Measurements from ENCODE around the gene ADAM23. TPM values are rescaled to one million over a fixed set of nuclear protein-coding genes. Genes with fewer than 3 reads are reported as not detected.
A peak's percentile ranks its signal among the peaks of the same experiment; 100 is the strongest.

The ADAM23 gene
- total and polyA plus RNA-seq, 2 experiments from 2014 or later: 11.8 to 15.9 TPM

DNA sequence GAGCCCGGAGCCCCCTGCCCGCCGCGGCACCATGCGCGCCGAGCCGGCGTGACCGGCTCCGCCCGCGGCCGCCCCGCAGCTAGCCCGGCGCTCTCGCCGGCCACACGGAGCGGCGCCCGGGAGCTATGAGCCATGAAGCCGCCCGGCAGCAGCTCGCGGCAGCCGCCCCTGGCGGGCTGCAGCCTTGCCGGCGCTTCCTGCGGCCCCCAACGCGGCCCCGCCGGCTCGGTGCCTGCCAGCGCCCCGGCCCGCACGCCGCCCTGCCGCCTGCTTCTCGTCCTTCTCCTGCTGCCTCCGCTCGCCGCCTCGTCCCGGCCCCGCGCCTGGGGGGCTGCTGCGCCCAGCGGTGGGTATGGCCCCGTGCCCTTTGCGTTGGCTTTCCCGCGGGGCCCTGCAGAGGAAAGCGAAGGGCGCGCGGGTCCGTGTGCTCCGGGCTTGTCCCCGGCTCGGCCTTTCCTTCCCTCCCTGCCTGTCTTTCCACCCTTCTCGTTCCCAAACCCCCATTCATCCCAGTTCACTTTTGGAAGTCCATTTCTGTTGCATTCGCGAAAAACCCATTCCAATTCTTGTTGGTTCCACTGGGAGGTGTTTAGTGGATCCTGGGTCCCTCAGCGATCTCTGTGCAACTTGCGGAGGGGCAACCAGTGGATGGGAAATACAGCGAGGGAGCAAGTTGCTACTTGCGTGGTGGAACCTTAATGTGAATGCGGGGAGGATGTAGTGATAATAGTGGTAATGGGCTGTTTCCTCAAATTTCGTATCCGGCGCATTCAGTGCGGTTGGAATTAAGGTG, 599 bp downstream of the ADAM23 start:
- Histone ChIP-seq H4K20me1 (replicated peaks; ENCODE audit: insufficient read depth) (peaks cover 3% of the 10 kb centered on the region; the same call in 1 of the 2 replicates), H3K4me2 (peak overlapping the region; percentile 99), H3K27ac (ENCODE audit: low read depth) (no peak overlapping the region), H3K27me3 (ENCODE audit: insufficient read depth) (peaks cover 25% of the 10 kb centered on the region), H3K79me2 (replicated peaks; ENCODE audit: insufficient read depth) (0 out of 2 replicates have a peak, but pooled peaks cover 8% of the 10 kb centered on the region), H3K4me3 (peak overlapping the region; percentile 96), H3K9me2 (ENCODE audit: insufficient read depth) (no peaks in the 10 kb centered on the region), H3K4me1 (ENCODE audit: insufficient read depth) (peaks cover 45% of the 10 kb centered on the region), H2AFZ (peak overlapping the region; percentile 99), H3K36me3 (ENCODE audit: insufficient read depth) (no peaks in the 10 kb centered on the region), H3F3A (replicated peaks; ENCODE audit: low read depth) (no peaks in the 10 kb centered on the region)
- peak overlapping the region; percentile 87 for H3K4me3 Mint-ChIP-seq
- no peak overlapping the region for H3K27ac Mint-ChIP-seq
- H3K4me1 Mint-ChIP-seq: peaks cover 57% of the 10 kb centered on the region
- ATAC-seq (peak; percentile 64), DNase-seq (ENCODE audit: low spot score) (peak; percentile 68)
- no peaks in the 10 kb centered on the region for H3K9me3 Mint-ChIP-seq
- TF ChIP-seq, protein P1, sequence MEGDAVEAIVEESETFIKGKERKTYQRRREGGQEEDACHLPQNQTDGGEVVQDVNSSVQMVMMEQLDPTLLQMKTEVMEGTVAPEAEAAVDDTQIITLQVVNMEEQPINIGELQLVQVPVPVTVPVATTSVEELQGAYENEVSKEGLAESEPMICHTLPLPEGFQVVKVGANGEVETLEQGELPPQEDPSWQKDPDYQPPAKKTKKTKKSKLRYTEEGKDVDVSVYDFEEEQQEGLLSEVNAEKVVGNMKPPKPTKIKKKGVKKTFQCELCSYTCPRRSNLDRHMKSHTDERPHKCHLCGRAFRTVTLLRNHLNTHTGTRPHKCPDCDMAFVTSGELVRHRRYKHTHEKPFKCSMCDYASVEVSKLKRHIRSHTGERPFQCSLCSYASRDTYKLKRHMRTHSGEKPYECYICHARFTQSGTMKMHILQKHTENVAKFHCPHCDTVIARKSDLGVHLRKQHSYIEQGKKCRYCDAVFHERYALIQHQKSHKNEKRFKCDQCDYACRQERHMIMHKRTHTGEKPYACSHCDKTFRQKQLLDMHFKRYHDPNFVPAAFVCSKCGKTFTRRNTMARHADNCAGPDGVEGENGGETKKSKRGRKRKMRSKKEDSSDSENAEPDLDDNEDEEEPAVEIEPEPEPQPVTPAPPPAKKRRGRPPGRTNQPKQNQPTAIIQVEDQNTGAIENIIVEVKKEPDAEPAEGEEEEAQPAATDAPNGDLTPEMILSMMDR (conservative IDR thresholded peaks at IDR 0.05; ENCODE audit: low read depth in 2 of 2): 0 out of 4 replicates have a peak, but pooled peaks of 1 of the 2 experiments have one; percentile 10
- no peak for TF ChIP-seq POLR2AphosphoS5 (IDR thresholded peaks at IDR 0.05; ENCODE audit: low read depth)
- no peak for TF ChIP-seq NANOG (IDR thresholded peaks at IDR 0.05; ENCODE audit: borderline replicate concordance)
- no peak for TF ChIP-seq ZNF114 (CRISPR knock-in tag; IDR thresholded peaks at IDR 0.05)
- TF ChIP-seq JUNB (IDR thresholded peaks at IDR 0.05; ENCODE audit: unreplicated experiment): no peak
- TF ChIP-seq ZNF331 (CRISPR knock-in tag; IDR thresholded peaks at IDR 0.05; ENCODE audit: low read depth): no peak
- TF ChIP-seq STAT1 (IDR thresholded peaks at IDR 0.05; ENCODE audit: unreplicated experiment): no peak
- peak; percentile 49 for TF ChIP-seq EZH2 (IDR thresholded peaks at IDR 0.05; ENCODE audit: low read depth, unreplicated experiment)
- no peak for TF ChIP-seq CREB1 (CRISPR knock-in tag; IDR thresholded peaks at IDR 0.05; ENCODE audit: low read depth)
- TF ChIP-seq, protein P2, sequence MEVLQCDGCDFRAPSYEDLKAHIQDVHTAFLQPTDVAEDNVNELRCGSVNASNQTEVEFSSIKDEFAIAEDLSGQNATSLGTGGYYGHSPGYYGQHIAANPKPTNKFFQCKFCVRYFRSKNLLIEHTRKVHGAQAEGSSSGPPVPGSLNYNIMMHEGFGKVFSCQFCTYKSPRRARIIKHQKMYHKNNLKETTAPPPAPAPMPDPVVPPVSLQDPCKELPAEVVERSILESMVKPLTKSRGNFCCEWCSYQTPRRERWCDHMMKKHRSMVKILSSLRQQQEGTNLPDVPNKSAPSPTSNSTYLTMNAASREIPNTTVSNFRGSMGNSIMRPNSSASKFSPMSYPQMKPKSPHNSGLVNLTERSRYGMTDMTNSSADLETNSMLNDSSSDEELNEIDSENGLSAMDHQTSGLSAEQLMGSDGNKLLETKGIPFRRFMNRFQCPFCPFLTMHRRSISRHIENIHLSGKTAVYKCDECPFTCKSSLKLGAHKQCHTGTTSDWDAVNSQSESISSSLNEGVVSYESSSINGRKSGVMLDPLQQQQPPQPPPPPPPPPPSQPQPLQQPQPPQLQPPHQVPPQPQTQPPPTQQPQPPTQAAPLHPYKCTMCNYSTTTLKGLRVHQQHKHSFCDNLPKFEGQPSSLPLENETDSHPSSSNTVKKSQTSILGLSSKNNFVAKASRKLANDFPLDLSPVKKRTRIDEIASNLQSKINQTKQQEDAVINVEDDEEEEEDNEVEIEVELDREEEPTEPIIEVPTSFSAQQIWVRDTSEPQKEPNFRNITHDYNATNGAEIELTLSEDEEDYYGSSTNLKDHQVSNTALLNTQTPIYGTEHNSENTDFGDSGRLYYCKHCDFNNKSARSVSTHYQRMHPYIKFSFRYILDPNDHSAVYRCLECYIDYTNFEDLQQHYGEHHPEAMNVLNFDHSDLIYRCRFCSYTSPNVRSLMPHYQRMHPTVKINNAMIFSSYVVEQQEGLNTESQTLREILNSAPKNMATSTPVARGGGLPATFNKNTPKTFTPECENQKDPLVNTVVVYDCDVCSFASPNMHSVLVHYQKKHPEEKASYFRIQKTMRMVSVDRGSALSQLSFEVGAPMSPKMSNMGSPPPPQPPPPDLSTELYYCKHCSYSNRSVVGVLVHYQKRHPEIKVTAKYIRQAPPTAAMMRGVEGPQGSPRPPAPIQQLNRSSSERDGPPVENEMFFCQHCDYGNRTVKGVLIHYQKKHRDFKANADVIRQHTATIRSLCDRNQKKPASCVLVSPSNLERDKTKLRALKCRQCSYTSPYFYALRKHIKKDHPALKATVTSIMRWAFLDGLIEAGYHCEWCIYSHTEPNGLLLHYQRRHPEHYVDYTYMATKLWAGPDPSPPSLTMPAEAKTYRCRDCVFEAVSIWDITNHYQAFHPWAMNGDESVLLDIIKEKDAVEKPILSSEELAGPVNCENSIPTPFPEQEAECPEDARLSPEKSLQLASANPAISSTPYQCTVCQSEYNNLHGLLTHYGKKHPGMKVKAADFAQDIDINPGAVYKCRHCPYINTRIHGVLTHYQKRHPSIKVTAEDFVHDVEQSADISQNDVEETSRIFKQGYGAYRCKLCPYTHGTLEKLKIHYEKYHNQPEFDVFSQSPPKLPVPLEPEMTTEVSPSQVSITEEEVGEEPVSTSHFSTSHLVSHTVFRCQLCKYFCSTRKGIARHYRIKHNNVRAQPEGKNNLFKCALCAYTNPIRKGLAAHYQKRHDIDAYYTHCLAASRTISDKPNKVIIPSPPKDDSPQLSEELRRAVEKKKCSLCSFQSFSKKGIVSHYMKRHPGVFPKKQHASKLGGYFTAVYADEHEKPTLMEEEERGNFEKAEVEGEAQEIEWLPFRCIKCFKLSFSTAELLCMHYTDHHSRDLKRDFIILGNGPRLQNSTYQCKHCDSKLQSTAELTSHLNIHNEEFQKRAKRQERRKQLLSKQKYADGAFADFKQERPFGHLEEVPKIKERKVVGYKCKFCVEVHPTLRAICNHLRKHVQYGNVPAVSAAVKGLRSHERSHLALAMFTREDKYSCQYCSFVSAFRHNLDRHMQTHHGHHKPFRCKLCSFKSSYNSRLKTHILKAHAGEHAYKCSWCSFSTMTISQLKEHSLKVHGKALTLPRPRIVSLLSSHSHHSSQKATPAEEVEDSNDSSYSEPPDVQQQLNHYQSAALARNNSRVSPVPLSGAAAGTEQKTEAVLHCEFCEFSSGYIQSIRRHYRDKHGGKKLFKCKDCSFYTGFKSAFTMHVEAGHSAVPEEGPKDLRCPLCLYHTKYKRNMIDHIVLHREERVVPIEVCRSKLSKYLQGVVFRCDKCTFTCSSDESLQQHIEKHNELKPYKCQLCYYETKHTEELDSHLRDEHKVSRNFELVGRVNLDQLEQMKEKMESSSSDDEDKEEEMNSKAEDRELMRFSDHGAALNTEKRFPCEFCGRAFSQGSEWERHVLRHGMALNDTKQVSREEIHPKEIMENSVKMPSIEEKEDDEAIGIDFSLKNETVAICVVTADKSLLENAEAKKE (CRISPR knock-in tag; IDR thresholded peaks at IDR 0.05): no peak
- TF ChIP-seq, protein P3, sequence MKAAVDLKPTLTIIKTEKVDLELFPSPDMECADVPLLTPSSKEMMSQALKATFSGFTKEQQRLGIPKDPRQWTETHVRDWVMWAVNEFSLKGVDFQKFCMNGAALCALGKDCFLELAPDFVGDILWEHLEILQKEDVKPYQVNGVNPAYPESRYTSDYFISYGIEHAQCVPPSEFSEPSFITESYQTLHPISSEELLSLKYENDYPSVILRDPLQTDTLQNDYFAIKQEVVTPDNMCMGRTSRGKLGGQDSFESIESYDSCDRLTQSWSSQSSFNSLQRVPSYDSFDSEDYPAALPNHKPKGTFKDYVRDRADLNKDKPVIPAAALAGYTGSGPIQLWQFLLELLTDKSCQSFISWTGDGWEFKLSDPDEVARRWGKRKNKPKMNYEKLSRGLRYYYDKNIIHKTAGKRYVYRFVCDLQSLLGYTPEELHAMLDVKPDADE (IDR thresholded peaks at IDR 0.05): no peak
- TF ChIP-seq EZH2phosphoT487 (IDR thresholded peaks at IDR 0.05; ENCODE audit: unreplicated experiment): no peak
- TF ChIP-seq, protein P4, sequence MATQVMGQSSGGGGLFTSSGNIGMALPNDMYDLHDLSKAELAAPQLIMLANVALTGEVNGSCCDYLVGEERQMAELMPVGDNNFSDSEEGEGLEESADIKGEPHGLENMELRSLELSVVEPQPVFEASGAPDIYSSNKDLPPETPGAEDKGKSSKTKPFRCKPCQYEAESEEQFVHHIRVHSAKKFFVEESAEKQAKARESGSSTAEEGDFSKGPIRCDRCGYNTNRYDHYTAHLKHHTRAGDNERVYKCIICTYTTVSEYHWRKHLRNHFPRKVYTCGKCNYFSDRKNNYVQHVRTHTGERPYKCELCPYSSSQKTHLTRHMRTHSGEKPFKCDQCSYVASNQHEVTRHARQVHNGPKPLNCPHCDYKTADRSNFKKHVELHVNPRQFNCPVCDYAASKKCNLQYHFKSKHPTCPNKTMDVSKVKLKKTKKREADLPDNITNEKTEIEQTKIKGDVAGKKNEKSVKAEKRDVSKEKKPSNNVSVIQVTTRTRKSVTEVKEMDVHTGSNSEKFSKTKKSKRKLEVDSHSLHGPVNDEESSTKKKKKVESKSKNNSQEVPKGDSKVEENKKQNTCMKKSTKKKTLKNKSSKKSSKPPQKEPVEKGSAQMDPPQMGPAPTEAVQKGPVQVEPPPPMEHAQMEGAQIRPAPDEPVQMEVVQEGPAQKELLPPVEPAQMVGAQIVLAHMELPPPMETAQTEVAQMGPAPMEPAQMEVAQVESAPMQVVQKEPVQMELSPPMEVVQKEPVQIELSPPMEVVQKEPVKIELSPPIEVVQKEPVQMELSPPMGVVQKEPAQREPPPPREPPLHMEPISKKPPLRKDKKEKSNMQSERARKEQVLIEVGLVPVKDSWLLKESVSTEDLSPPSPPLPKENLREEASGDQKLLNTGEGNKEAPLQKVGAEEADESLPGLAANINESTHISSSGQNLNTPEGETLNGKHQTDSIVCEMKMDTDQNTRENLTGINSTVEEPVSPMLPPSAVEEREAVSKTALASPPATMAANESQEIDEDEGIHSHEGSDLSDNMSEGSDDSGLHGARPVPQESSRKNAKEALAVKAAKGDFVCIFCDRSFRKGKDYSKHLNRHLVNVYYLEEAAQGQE (IDR thresholded peaks at IDR 0.05; ENCODE audit: unreplicated experiment): no peak
- H3K36me3 Mint-ChIP-seq (ENCODE audit: low read depth): no peaks in the 10 kb centered on the region
- peaks cover 20% of the 10 kb centered on the region for H3K27me3 Mint-ChIP-seq (ENCODE audit: insufficient read depth, low read depth, poor library complexity)

Measured in GM23338 (cell line).